Spinal cord (tissue), 10 donors: ENCODE measurements around the gene UPF3A. TPM values are rescaled to one million over a fixed set of nuclear protein-coding genes. Genes with fewer than 3 reads are reported as not detected.

Experiments
- DNase-seq, 6 donors: peaks; one replicate each; pipeline versions ENCODE4 v3.0.0 to v3.0.0-alpha.2; 2013 to 2015; ENCODE audit warnings: low spot score in 6 of 6, low read depth in 4 of 6
- H3K27ac ChIP-seq: one replicate; pipeline ENCODE4 v1.5.1; 2013; ENCODE audit warnings: low read depth, low read length, control low read depth
- H3K27me3 ChIP-seq: one replicate; pipeline ENCODE4 v1.6.1; 2013; ENCODE audit warnings: low read length; ENCODE audit not compliant: control insufficient read depth, insufficient read depth
- H3K36me3 ChIP-seq: one replicate; pipeline ENCODE4 v1.6.1; 2013; ENCODE audit warnings: low read length; ENCODE audit not compliant: control insufficient read depth, insufficient read depth
- H3K4me1 ChIP-seq: one replicate; pipeline ENCODE4 v1.6.1; 2013; ENCODE audit warnings: low read length; ENCODE audit not compliant: control insufficient read depth, insufficient read depth
- H3K4me3 ChIP-seq: one replicate; pipeline ENCODE4 v1.5.1; 2013; ENCODE audit warnings: low read depth, low read length, control low read depth
- H3K9me3 ChIP-seq: one replicate; pipeline ENCODE4 v1.6.1; 2013; ENCODE audit warnings: low read length; ENCODE audit not compliant: control insufficient read depth, insufficient read depth
- WGBS: methylation state at CpG from one replicate; pipeline ENCODE4 v1.1.5; 2013; ENCODE audit warnings: missing lambda C conversion rate; ENCODE audit not compliant: insufficient coverage; 5-methylcytosine and 5-hydroxymethylcytosine counted together
- polyA plus RNA-seq, 2 donors: library from polyadenylated mRNA; unstranded; fragments of 120-200 nt; gene quantifications; one replicate each; pipeline ENCODE4 v1.2.1, GENCODE V29; 2013; ENCODE audit not compliant: insufficient read length in 2 of 2
- total RNA-seq, 2 donors: library from RNA; depleted of rRNA in 1 of 2; stranded (reverse); fragments of 120-200 nt in 1 of 2; fragments of >200 nt in 1 of 2; gene quantifications; one replicate each; pipeline versions ENCODE4 v1.2.3 to v1.2.4, GENCODE V29; 2013 to 2014
- donor health status: healthy.

Gene UPF3A
- total and polyA plus RNA-seq, 4 donors, result 44.8 to 194 (median 107) TPM

DNA sequence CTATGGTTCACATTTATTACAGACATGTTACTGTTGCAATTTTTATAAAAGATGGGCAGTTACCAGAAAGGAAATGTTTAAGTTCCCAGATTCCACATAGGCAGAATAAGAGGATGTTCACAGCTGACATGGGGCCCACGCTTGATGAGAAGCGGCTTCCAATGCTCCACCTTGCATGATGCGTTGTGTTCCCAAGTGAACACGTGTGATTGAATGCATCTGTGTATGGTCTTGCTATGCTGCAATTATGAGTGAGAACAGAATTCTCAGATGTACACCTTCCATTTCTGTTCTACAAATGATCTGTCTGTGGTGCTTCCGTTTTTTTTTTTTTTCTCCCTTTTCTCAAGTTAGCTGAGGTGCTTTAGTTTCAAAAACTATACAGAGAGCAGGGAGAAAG lies 15.5 kb downstream of the UPF3A start:
- WGBS, result 100% methylated on average over 2 of the region's 5 CpGs

DNA sequence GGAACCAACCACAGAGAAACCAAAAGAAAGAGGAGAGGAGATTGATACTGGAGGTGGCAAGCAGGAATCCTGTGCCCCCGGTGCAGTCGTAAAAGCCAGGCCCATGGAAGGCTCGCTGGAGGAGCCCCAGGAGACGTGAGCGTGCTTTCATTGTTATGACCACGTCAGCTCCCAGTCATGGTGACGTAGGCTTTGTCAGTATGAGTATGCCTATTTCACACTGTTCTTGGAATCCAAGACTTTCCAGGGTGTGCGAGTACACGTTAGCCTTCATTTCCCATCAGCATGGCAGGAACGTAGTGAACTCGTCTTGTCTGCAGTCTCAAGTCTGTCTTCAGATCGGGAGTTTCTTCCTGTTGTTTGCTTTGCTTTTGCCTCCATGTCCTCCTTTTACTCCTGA lies 17.5 kb downstream of the UPF3A start:
- Histone ChIP-seq H3K4me1 (peaks cover 4% of the 10 kb centered on the region), H3K36me3 (peaks cover 86% of the 10 kb centered on the region), H3K9me3 (no peaks in the 10 kb centered on the region), H3K27ac (no peak overlapping the region), H3K4me3 (no peak overlapping the region), H3K27me3 (no peaks in the 10 kb centered on the region)
- WGBS, result 80% methylated on average over 12 of the region's 12 CpGs
- DNase-seq, result no peak

More for the DNA sequence above, 15.5 kb downstream of the UPF3A start:
- no peaks in the 10 kb centered on the region for H3K27me3 ChIP-seq
- H3K27ac ChIP-seq, result no peak overlapping the region
- H3K4me1 ChIP-seq, result peaks cover 4% of the 10 kb centered on the region
- H3K9me3 ChIP-seq, result no peaks in the 10 kb centered on the region
- H3K36me3 ChIP-seq, result peaks cover 83% of the 10 kb centered on the region
- H3K4me3 ChIP-seq, result no peak overlapping the region
- DNase-seq, result no peak

DNA sequence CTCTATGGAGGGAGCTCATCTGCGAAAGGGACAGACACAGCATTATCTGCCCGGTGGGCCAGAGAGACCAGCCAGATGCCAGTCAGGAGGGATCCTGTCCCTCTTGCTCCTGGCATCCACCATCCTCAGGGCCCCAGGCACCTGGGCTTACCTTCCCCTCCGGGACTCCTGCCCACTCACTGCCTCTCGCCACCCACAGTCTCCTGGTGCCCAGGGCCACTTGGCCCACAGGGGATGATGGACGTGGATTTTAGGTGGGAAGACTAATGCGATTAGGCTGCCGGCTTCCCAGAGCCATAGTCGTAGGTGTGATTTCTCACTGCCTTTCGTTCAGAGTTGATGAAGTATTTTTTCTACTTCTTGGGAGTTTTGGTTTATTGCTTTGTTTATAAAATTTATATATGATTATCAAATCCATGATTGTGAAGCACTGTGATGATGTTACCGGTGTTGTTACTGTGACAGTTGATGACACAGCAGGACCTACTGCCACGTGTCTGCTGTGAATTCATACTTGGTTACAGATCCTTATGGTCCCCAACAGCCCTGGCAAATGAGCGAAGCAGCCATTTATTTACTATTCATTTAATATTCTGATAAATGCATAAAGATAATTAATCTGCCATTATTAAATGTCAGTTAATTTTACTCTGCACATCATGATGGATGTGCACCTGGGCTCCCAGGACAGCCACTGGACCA lies 18.4 kb downstream of the UPF3A start:
- H3K27me3 ChIP-seq, result no peaks in the 10 kb centered on the region
- peaks cover 88% of the 10 kb centered on the region for H3K36me3 ChIP-seq
- peaks cover 4% of the 10 kb centered on the region for H3K4me1 ChIP-seq
- WGBS, result 85% methylated on average over 4 of the region's 12 CpGs
- no peak overlapping the region for H3K27ac ChIP-seq
- no peak overlapping the region for H3K4me3 ChIP-seq
- H3K9me3 ChIP-seq, result no peaks in the 10 kb centered on the region
- DNase-seq, result no peak

DNA sequence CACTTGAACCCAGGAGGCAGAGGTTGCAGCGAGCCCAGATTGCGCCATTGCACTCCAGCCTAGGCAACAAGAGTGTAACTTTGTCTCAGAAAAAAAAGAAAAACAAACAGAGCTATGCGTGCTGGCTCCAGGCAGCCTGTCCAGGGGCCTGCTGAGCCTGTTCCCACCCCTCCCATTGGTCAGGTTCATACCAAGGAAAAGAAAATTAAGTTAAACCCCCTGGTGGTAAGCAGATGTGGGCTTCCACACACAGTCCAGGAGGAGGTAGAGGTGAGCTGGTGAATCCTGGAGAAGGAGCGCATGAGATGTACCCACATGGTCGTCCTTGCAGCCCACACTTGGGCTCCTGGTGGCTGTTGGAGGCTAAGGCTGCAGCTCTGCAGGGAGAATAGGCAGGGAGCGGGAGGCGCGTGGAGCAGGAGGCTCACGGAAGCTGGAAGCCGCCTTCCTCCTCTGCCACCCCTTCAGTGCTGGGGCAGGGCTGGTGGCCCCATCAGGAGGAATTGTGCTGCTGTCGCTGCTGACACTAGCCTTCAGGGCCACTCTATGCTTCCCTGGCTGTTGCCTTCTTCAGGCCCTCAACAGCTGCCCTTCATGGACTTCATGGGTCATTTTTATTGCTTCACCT lies 22.4 kb downstream of the UPF3A start:
- Histone ChIP-seq H3K36me3 (peaks cover 71% of the 10 kb centered on the region), H3K9me3 (no peaks in the 10 kb centered on the region), H3K4me1 (no peaks in the 10 kb centered on the region), H3K27ac (no peak overlapping the region), H3K4me3 (no peak overlapping the region), H3K27me3 (no peaks in the 10 kb centered on the region)
- WGBS, result 71% methylated on average over 9 of the region's 11 CpGs
- no peak for DNase-seq

DNA sequence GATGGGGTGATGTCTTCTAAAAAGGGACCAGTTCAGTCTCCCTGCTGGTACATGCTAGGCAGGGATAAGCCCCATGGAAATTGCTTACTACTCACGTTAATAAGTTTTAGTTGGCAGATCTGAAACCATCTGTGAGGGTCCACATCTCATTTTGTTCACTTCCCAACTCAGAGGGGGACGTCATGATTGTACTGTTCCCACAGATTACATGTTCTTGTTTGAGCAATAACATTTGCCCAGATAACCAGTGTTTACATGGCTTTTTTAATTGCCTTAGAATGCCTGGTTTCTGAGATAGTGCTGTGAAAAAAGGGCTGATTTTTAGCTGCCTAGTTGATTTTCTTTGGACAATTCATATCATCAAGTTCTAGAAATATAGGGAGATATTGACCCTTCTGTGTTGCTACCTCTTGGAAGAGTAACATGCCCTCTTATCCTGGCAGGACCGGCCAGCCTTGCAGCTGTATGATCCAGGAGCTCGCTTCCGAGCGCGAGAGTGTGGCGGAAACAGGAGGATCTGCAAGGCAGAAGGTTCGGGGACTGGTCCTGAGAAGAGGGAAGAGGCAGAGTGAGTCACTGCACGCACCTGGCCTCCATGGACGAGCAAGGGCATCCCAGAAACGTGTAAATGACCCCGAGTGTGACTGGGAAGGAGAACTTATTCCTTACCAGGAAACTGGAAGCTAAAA lies 23.1 kb downstream of the UPF3A start:
- H3K9me3 ChIP-seq, result no peaks in the 10 kb centered on the region
- WGBS, result 100% methylated on average over 7 of the region's 13 CpGs
- no peaks in the 10 kb centered on the region for H3K27me3 ChIP-seq
- no peak overlapping the region for H3K4me3 ChIP-seq
- no peak overlapping the region for H3K27ac ChIP-seq
- H3K36me3 ChIP-seq, result peaks cover 65% of the 10 kb centered on the region
- H3K4me1 ChIP-seq, result no peaks in the 10 kb centered on the region
- no peak for DNase-seq

DNA sequence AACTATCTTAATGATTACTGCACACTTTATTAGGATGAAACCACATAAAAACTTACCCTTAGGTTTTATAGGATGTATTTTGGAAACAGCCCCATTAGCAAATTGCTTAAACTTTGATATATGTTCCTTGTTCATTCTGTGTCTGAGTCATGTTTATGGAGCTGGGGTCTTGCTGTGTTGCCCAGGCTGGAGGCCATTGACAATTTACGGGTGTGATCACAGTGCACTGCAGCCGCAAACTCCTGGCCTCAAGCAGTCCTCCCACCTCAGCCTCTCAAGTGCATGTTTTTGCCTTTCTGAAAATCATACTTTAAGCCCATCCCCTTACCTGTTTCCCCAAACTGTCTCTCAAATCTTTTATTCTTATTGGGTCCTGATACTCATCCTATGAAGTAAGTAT lies 27.7 kb downstream of the UPF3A start:
- H3K27me3 ChIP-seq, result no peaks in the 10 kb centered on the region
- H3K4me1 ChIP-seq, result peaks cover 8% of the 10 kb centered on the region
- DNase-seq, result no peak
- H3K36me3 ChIP-seq, result peaks cover 23% of the 10 kb centered on the region
- no peak overlapping the region for H3K4me3 ChIP-seq
- H3K27ac ChIP-seq, result no peak overlapping the region
- 88% methylated on average over 2 of the region's 2 CpGs for WGBS
- H3K9me3 ChIP-seq, result no peaks in the 10 kb centered on the region

DNA sequence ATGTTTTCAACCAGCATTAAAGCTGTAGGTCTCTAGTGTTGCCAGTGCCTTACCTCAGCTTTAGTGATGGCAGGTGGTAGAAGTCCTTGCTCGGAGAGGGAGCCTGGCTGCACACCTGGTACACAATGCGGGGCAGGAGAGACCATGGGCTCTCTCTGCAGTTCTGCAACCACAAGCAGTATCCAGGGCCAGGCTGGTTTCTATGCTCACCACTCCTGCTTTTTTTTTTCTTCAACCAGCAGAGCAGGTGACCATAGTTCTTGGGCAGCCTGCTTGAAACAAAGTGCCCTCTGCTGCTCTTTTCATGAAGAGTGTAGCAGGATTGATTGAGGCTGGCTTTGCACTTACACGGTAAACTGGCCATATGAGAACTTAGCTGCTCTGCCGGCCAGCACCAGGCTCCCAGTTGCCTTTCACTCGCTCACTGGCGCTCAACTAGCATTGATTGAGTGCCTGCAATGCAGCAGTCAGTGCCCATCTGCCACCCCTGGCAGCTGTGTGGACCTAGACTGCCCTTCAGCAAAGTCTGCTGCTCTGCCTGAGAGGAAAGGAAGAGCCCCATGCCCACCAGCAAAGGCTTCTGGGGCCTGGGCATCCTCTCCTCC lies 28.5 kb downstream of the UPF3A start:
- peak in 2 of 6 donors; percentile 9 to 11 for DNase-seq
- H3K9me3 ChIP-seq, result no peaks in the 10 kb centered on the region
- H3K27me3 ChIP-seq, result no peaks in the 10 kb centered on the region
- H3K4me1 ChIP-seq, result peaks cover 8% of the 10 kb centered on the region
- 49% methylated on average over 6 of the region's 6 CpGs for WGBS
- no peak overlapping the region for H3K4me3 ChIP-seq
- peaks cover 17% of the 10 kb centered on the region for H3K36me3 ChIP-seq
- H3K27ac ChIP-seq, result no peak overlapping the region

DNA sequence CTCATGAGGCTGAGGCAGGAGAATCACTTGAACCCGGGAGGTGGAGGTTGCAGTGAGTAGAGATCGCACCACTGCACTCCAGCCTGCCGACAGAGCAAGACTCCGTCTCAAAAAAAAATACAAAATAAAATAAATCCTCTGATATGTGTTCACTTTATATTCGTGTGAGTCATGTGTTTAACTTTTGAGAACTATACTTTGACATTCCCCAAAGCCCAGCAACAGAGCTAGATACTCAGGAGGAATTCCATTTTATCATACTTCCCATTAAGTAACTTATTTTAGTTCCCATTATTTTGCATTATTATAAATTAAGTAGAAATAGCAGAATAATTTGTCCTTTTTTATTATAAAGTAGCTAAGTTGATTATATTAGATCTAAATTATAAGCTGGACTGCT lies 29.6 kb downstream of the UPF3A start:
- no peak for DNase-seq
- H3K36me3 ChIP-seq, result peaks cover 14% of the 10 kb centered on the region
- no peak overlapping the region for H3K4me3 ChIP-seq
- no peaks in the 10 kb centered on the region for H3K9me3 ChIP-seq
- WGBS, result no CpG with 5 or more reads among the region's 5 CpGs
- H3K4me1 ChIP-seq, result peaks cover 13% of the 10 kb centered on the region
- H3K27me3 ChIP-seq, result no peaks in the 10 kb centered on the region
- no peak overlapping the region for H3K27ac ChIP-seq

DNA sequence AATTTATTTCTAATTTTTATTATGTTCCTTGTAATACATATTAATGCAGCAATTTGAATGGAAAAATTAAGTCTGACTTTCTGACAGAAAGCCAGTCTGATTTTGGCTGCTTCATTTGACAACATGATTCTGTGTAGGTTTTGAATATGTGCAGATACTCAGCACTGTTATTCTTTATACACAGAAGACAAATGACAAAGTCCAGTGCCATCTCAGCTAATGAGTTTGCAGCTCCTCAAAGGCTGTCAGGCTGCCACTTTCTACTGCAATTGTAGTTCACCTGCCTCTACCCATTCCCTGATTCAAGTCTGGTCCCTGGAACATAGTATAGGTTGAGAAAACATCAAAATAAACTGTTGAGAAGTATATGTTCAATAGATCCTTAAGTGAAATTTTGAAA lies 30.0 kb downstream of the UPF3A start:
- no peak for DNase-seq
- Histone ChIP-seq H3K27me3 (no peaks in the 10 kb centered on the region), H3K27ac (no peak overlapping the region), H3K9me3 (no peaks in the 10 kb centered on the region), H3K36me3 (peaks cover 10% of the 10 kb centered on the region), H3K4me1 (peaks cover 17% of the 10 kb centered on the region), H3K4me3 (no peak overlapping the region)
